Measurements from ENCODE around the gene CENPK. TPM values are rescaled to one million over a fixed set of nuclear protein-coding genes. Genes with fewer than 3 reads are reported as not detected.
A peak's percentile ranks its signal among the peaks of the same experiment; 100 is the strongest.
"Not testable (repeated sequence)": the region's sequence is repeated elsewhere in the genome, so short reads cannot be mapped to it uniquely, and the experiment has no call there.

The CENPK gene
- 30.9 TPM for polyA plus RNA-seq (2013, experiment 1 of 2; ENCODE audit: insufficient read length)
- 5.3 TPM for polyA plus RNA-seq (2013, experiment 2 of 2; ENCODE audit: insufficient read length)

GRCh38 chr5:65562731-65563701, at the start of gene CENPK, which contains the start of gene PPWD1:
Gene CENPK (minus strand): TSS chr5:65563168. CDS start chr5:65554907, 8,261 bp downstream.
Gene PPWD1 (plus strand): TSS chr5:65563296. CDS start chr5:65563311, 15 bp downstream.
- DNase-seq = peak; percentile 97

- no peak for DNase-seq
These were observed 49.4 kb upstream of the CENPK start for GRCh38 chr5:65612298-65612907.

GRCh38 chr5:65611524-65611923, 48.6 kb upstream of the CENPK start:
- DNase-seq = no peak

- DNase-seq = not testable (repeated sequence)
These were observed 38.8 kb upstream of the CENPK start for GRCh38 chr5:65601761-65602160.

- DNase-seq = no peak
These were observed 25.7 kb upstream of the CENPK start for GRCh38 chr5:65588694-65589093.

GRCh38 chr5:65577141-65577540, 14.2 kb upstream of the CENPK start:
- no peak for DNase-seq

- DNase-seq = no peak
These were observed 7.7 kb upstream of the CENPK start for GRCh38 chr5:65570598-65571226.

- DNase-seq = no peak
These were observed 3.5 kb upstream of the CENPK start for GRCh38 chr5:65566505-65566904.

- no peak for DNase-seq
These were observed 809 bp upstream of the CENPK start for GRCh38 chr5:65563777-65564176.

- DNase-seq = no peak
These were observed 6.2 kb downstream of the CENPK start for GRCh38 chr5:65556718-65557117.

GRCh38 chr5:65556181-65556580, 6.8 kb downstream of the CENPK start:
- no peak for DNase-seq

GRCh38 chr5:65555287-65555686, 7.7 kb downstream of the CENPK start:
- DNase-seq = no peak

GRCh38 chr5:65553941-65554340, 9.0 kb downstream of the CENPK start:
- no peak for DNase-seq

GRCh38 chr5:65548281-65548680, 14.7 kb downstream of the CENPK start:
- DNase-seq = no peak

- no peak for DNase-seq
These were observed 16.8 kb downstream of the CENPK start for GRCh38 chr5:65546141-65546540.

GRCh38 chr5:65544473-65544872, 18.5 kb downstream of the CENPK start:
- no peak for DNase-seq

GRCh38 chr5:65539827-65540226, 23.1 kb downstream of the CENPK start:
- no peak for DNase-seq

GRCh38 chr5:65535529-65535987, 27.4 kb downstream of the CENPK start:
- DNase-seq = no peak

- DNase-seq = no peak
These were observed 32.1 kb downstream of the CENPK start for GRCh38 chr5:65530904-65531303.

GRCh38 chr5:65525726-65526125, 37.2 kb downstream of the CENPK start:
- no peak for DNase-seq

GRCh38 chr5:65512170-65512937, 50.6 kb downstream of the CENPK start:
- DNase-seq = no peak

- DNase-seq = no peak
These were observed 54.0 kb downstream of the CENPK start for GRCh38 chr5:65508978-65509377.

Data from fibroblast of skin of back (primary cell).